Osteoblast (primary cell): ENCODE data around the gene FOXK1. TPM values are rescaled to one million over a fixed set of nuclear protein-coding genes. Genes with fewer than 3 reads are reported as not detected.

ENCODE experiments used
- DNase-seq: peaks from one replicate; pipeline ENCODE4 v3.0.0; 2011; ENCODE audit warnings: low spot score, mixed read lengths; ENCODE audit not compliant: insufficient read length; ENCODE audit errors: missing footprints
- H2AFZ ChIP-seq: 2 replicates; pipeline ENCODE4 v1.6.0; 2011; ENCODE audit warnings: mild to moderate bottlenecking, low read length
- H3K27ac ChIP-seq: 2 replicates; pipeline ENCODE4 v1.5.1; 2011; ENCODE audit warnings: mild to moderate bottlenecking, low read depth, low read length, moderate library complexity
- H3K27me3 ChIP-seq: 2 replicates; pipeline ENCODE4 v1.6.0; 2012; ENCODE audit warnings: mild to moderate bottlenecking, control low read depth, inconsistent platforms, low read length, moderate library complexity; ENCODE audit not compliant: insufficient read depth
- H3K36me3 ChIP-seq: 2 replicates; pipeline ENCODE4 v1.5.1; 2011; ENCODE audit warnings: mild to moderate bottlenecking, low read length, control low read depth, moderate library complexity; ENCODE audit not compliant: insufficient read depth
- H3K4me1 ChIP-seq: 2 replicates; pipeline ENCODE4 v1.5.1; 2011; ENCODE audit warnings: mild to moderate bottlenecking, low read length, control low read depth, moderate library complexity; ENCODE audit not compliant: insufficient read depth
- H3K4me2 ChIP-seq: 2 replicates; pipeline ENCODE4 v1.6.0; 2011; ENCODE audit warnings: mild to moderate bottlenecking, low read length; ENCODE audit not compliant: insufficient read depth
- H3K4me3 ChIP-seq: fragments of 200-600 bp; sonication (generic); 3 replicates; pipeline ENCODE4 v1.5.1; 2012; ENCODE audit warnings: mild to moderate bottlenecking, low read length, inconsistent platforms; ENCODE audit not compliant: insufficient read depth
- H3K79me2 ChIP-seq: 2 replicates; pipeline ENCODE4 v1.6.0; 2012; ENCODE audit warnings: mild to moderate bottlenecking, low read length, control low read depth, inconsistent platforms; ENCODE audit not compliant: insufficient read depth
- H3K9me3 ChIP-seq: 2 replicates; pipeline ENCODE4 v1.5.1; 2011; ENCODE audit warnings: low read depth, low read length, control low read depth
- H4K20me1 ChIP-seq: 2 replicates; pipeline ENCODE4 v1.6.0; 2012; ENCODE audit warnings: mild to moderate bottlenecking, low read length, control low read depth; ENCODE audit not compliant: insufficient read depth
- CTCF ChIP-seq: IDR thresholded peaks from 2 replicates; pipeline ENCODE4 v1.5.1; 2011; ENCODE audit warnings: mild to moderate bottlenecking, low read depth, low read length, moderate library complexity; ENCODE audit errors: extremely low read depth
- total RNA-seq: library from RNA; depleted of rRNA; stranded (reverse); fragments of >200 nt; gene quantifications from 2 replicates; pipeline ENCODE4 v1.2.3, GENCODE V29; 2012

FOXK1 gene
- total RNA-seq, 1 donor: 31.8 TPM

GRCh38 chr7:4817178-4817901, 135.2 kb downstream of the FOXK1 start:
- no peak overlapping the region for H3K4me3 ChIP-seq

GRCh38 chr7:4818000-4818794, 136.1 kb downstream of the FOXK1 start:
- Histone ChIP-seq H3K4me1 (no peaks in the 10 kb centered on the region), H3K4me3 (no peak overlapping the region), H3K27me3 (peaks cover 15% of the 10 kb centered on the region), H3K27ac (no peak overlapping the region), H4K20me1 (no peaks in the 10 kb centered on the region), H3K79me2 (no peaks in the 10 kb centered on the region), H3K4me2 (no peak overlapping the region), H2AFZ (no peak overlapping the region), H3K36me3 (no peaks in the 10 kb centered on the region), H3K9me3 (no peaks in the 10 kb centered on the region)
- no peak for TF ChIP-seq CTCF
- peak; percentile 76 for DNase-seq

More at GRCh38 chr7:4817178-4817901, 135.2 kb downstream of the FOXK1 start:
- Histone ChIP-seq H3K9me3 (no peaks in the 10 kb centered on the region), H3K27me3 (peaks cover 15% of the 10 kb centered on the region), H3K4me1 (no peaks in the 10 kb centered on the region), H3K27ac (no peak overlapping the region), H3K79me2 (no peaks in the 10 kb centered on the region), H4K20me1 (no peaks in the 10 kb centered on the region), H2AFZ (no peak overlapping the region), H3K36me3 (no peaks in the 10 kb centered on the region), H3K4me2 (no peak overlapping the region)
- DNase-seq: peak; percentile 86
- no peak for TF ChIP-seq CTCF

GRCh38 chr7:4819560-4820404, 137.7 kb downstream of the FOXK1 start:
- H3K36me3 ChIP-seq: no peaks in the 10 kb centered on the region
- H3K4me2 ChIP-seq: no peak overlapping the region
- peaks cover 15% of the 10 kb centered on the region for H3K27me3 ChIP-seq
- TF ChIP-seq CTCF: no peak
- DNase-seq: peak; percentile 86
- H3K4me1 ChIP-seq: no peaks in the 10 kb centered on the region
- H3K79me2 ChIP-seq: no peaks in the 10 kb centered on the region
- H4K20me1 ChIP-seq: no peaks in the 10 kb centered on the region
- H3K9me3 ChIP-seq: no peaks in the 10 kb centered on the region
- no peak overlapping the region for H3K4me3 ChIP-seq
- no peak overlapping the region for H2AFZ ChIP-seq
- H3K27ac ChIP-seq: no peak overlapping the region
